ENCODE measurements around the gene FGF21.

Gene FGF21

GRCh38 chr19:48793271-48793670, 37.9 kb downstream of the FGF21 start:
- 0 out of 2 replicates have a peak, but pooled peaks cover 4% of the 10 kb centered on the region for H3K36me3 ChIP-seq (ENCODE audit: insufficient read depth, low read length)
- no peak for TF ChIP-seq EZH2 (IDR thresholded peaks at IDR 0.05; ENCODE audit: borderline replicate concordance, low read depth, low read length, severe bottlenecking)
- TF ChIP-seq CTCF (IDR thresholded peaks at IDR 0.05; ENCODE audit: borderline replicate concordance, extremely low read depth, low read length, poor library complexity, severe bottlenecking): no peak
- no peaks in the 10 kb centered on the region for H4K20me1 ChIP-seq (ENCODE audit: insufficient read depth, low read length)
- H3K4me3 ChIP-seq (ENCODE audit: low read depth in 1 of 2, low read length in 2 of 2): no peak overlapping the region
- H3K9ac ChIP-seq (ENCODE audit: low read depth, low read length): no peak overlapping the region
- DNase-seq (no peak), ATAC-seq (ENCODE audit: insufficient read depth, low read depth) (no peak)
- no peak overlapping the region for H3K27ac ChIP-seq (ENCODE audit: low read length)
- no peaks in the 10 kb centered on the region for H3K9me3 ChIP-seq (ENCODE audit: insufficient read depth, low read length, severe bottlenecking)
- no peak overlapping the region for H3K4me2 ChIP-seq (ENCODE audit: insufficient read depth, low read length)
- no peaks in the 10 kb centered on the region for H3K79me2 ChIP-seq (ENCODE audit: insufficient read depth, low read length)
- H3K4me1 ChIP-seq (ENCODE audit: insufficient read depth, low read length): peaks cover 11% of the 10 kb centered on the region
- no peak overlapping the region; the same call in 1 of the 2 replicates for H2AFZ ChIP-seq (ENCODE audit: low read depth, low read length)
- no peaks in the 10 kb centered on the region for H3K27me3 ChIP-seq (ENCODE audit: insufficient read depth, low read length, poor library complexity)

- H3K27me3 ChIP-seq (ENCODE audit: insufficient read depth, low read length, poor library complexity): no peaks in the 10 kb centered on the region
- peak overlapping the region; percentile 82; the same call in 1 of the 2 replicates for H3K4me2 ChIP-seq (ENCODE audit: insufficient read depth, low read length)
- 0 out of 2 replicates have a peak, but pooled peaks cover 4% of the 10 kb centered on the region for H3K36me3 ChIP-seq (ENCODE audit: insufficient read depth, low read length)
- TF ChIP-seq EZH2 (IDR thresholded peaks at IDR 0.05; ENCODE audit: borderline replicate concordance, low read depth, low read length, severe bottlenecking) (no peak), CTCF (IDR thresholded peaks at IDR 0.05; ENCODE audit: borderline replicate concordance, extremely low read depth, low read length, poor library complexity, severe bottlenecking) (no peak)
- DNase-seq (no peak), ATAC-seq (ENCODE audit: insufficient read depth, low read depth) (no peak)
- no peak overlapping the region for H3K27ac ChIP-seq (ENCODE audit: low read length)
- peak overlapping the region; percentile 51; the same call in 1 of the 2 replicates for H3K9ac ChIP-seq (ENCODE audit: low read depth, low read length)
- H3K4me1 ChIP-seq (ENCODE audit: insufficient read depth, low read length): peaks cover 16% of the 10 kb centered on the region
- no peak overlapping the region for H3K4me3 ChIP-seq (ENCODE audit: low read depth in 1 of 2, low read length in 2 of 2)
- no peaks in the 10 kb centered on the region for H3K79me2 ChIP-seq (ENCODE audit: insufficient read depth, low read length)
- no peaks in the 10 kb centered on the region for H3K9me3 ChIP-seq (ENCODE audit: insufficient read depth, low read length, severe bottlenecking)
- H2AFZ ChIP-seq (ENCODE audit: low read depth, low read length): peak overlapping the region; percentile 87
- H4K20me1 ChIP-seq (ENCODE audit: insufficient read depth, low read length): no peaks in the 10 kb centered on the region
Observed at GRCh38 chr19:48794291-48794690, 39.0 kb downstream of the FGF21 start.

- peaks cover 24% of the 10 kb centered on the region for H3K4me1 ChIP-seq (ENCODE audit: insufficient read depth, low read length)
- no peaks in the 10 kb centered on the region for H3K9me3 ChIP-seq (ENCODE audit: insufficient read depth, low read length, severe bottlenecking)
- 0 out of 2 replicates have a peak, but pooled peaks cover 12% of the 10 kb centered on the region for H3K36me3 ChIP-seq (ENCODE audit: insufficient read depth, low read length)
- peak; percentile 93 for TF ChIP-seq CTCF (IDR thresholded peaks at IDR 0.05; ENCODE audit: borderline replicate concordance, extremely low read depth, low read length, poor library complexity, severe bottlenecking)
- TF ChIP-seq EZH2 (IDR thresholded peaks at IDR 0.05; ENCODE audit: borderline replicate concordance, low read depth, low read length, severe bottlenecking): no peak
- H3K4me3 ChIP-seq (ENCODE audit: low read depth in 1 of 2, low read length in 2 of 2): peak overlapping the region; percentile 23 to 78; a peak in 3 of 4 replicates
- no peaks in the 10 kb centered on the region for H3K27me3 ChIP-seq (ENCODE audit: insufficient read depth, low read length, poor library complexity)
- ATAC-seq (ENCODE audit: insufficient read depth, low read depth) (peak; percentile 99), DNase-seq (peak; percentile 91)
- H4K20me1 ChIP-seq (ENCODE audit: insufficient read depth, low read length): no peaks in the 10 kb centered on the region
- peak overlapping the region; percentile 82 for H3K4me2 ChIP-seq (ENCODE audit: insufficient read depth, low read length)
- no peaks in the 10 kb centered on the region for H3K79me2 ChIP-seq (ENCODE audit: insufficient read depth, low read length)
- H2AFZ ChIP-seq (ENCODE audit: low read depth, low read length): peak overlapping the region; percentile 87
- H3K9ac ChIP-seq (ENCODE audit: low read depth, low read length): peak overlapping the region; percentile 51
- peak overlapping the region; percentile 76 for H3K27ac ChIP-seq (ENCODE audit: low read length)
Observed at GRCh38 chr19:48795055-48795684, 39.8 kb downstream of the FGF21 start.
